CD14-positive monocyte (primary cell): Measurements from ENCODE around the gene CES3. TPM values are rescaled to one million over a fixed set of nuclear protein-coding genes. Genes with fewer than 3 reads are reported as not detected.

ENCODE experiments used
- DNase-seq, 3 donors: peaks; one replicate each; pipeline ENCODE4 v3.0.0-alpha.2; 2011 to 2022
- H2AFZ ChIP-seq: 2 replicates; pipeline ENCODE4 v1.6.0; 2012; ENCODE audit warnings: mild to moderate bottlenecking, low read depth, low read length, inconsistent platforms; ENCODE audit not compliant: insufficient read depth, poor library complexity, severe bottlenecking
- H3K27ac ChIP-seq, 2 donors: 1 replicate in 1 of 2; 2 replicates in 1 of 2; pipeline ENCODE4 v1.5.1; 2012 to 2013; ENCODE audit warnings: low read length in 2 of 2, control low read depth in 1 of 2, inconsistent platforms in 1 of 2, low read depth in 1 of 2, mild to moderate bottlenecking in 1 of 2
- H3K27me3 ChIP-seq, 2 donors: one replicate each; pipeline versions ENCODE4 v1.6.0 to v1.6.1; 2011 to 2013; ENCODE audit warnings: low read length in 2 of 2; ENCODE audit not compliant: control insufficient read depth in 2 of 2, insufficient read depth in 2 of 2
- H3K36me3 ChIP-seq, 2 donors: replicated peaks in 1 of 2; 1 replicate in 1 of 2; 2 replicates in 1 of 2; pipeline versions ENCODE4 v1.5.1 to v1.6.1; 2012 to 2013; ENCODE audit warnings: low read length in 2 of 2, control low read depth in 1 of 2, inconsistent platforms in 1 of 2, mild to moderate bottlenecking in 1 of 2; ENCODE audit not compliant: insufficient read depth in 2 of 2, control insufficient read depth in 1 of 2
- H3K4me1 ChIP-seq, 2 donors: 1 replicate in 1 of 2; 2 replicates in 1 of 2; pipeline versions ENCODE4 v1.5.1 to v1.6.1; 2012 to 2013; ENCODE audit warnings: low read length in 2 of 2, control low read depth in 1 of 2, inconsistent platforms in 1 of 2, mild to moderate bottlenecking in 1 of 2, moderate library complexity in 1 of 2; ENCODE audit not compliant: insufficient read depth in 2 of 2, control insufficient read depth in 1 of 2
- H3K4me2 ChIP-seq: replicated peaks from 2 replicates; pipeline ENCODE3; 2012; ENCODE audit warnings: low read length, moderate library complexity, mild to moderate bottlenecking; ENCODE audit not compliant: poor library complexity, severe bottlenecking; ENCODE audit errors: extremely low read depth
- H3K4me3 ChIP-seq, 3 experiments: fragments of 200-600 bp in 1 of 3; sonication (generic) in 1 of 3; replicated peaks in 1 of 3; 1 replicate in 2 of 3; 2 replicates in 1 of 3; pipeline ENCODE4 v1.5.1; 2011 to 2013; ENCODE audit warnings: low read length in 3 of 3, mild to moderate bottlenecking in 3 of 3, control low read depth in 2 of 3, low read depth in 2 of 3, inconsistent platforms in 1 of 3, moderate library complexity in 1 of 3
- H3K79me2 ChIP-seq: 2 replicates; pipeline ENCODE4 v1.6.0; 2012; ENCODE audit warnings: mild to moderate bottlenecking, control low read depth, inconsistent platforms, low read length, moderate library complexity; ENCODE audit not compliant: insufficient read depth
- H3K9ac ChIP-seq: 2 replicates; pipeline ENCODE4 v1.6.0; 2017; ENCODE audit warnings: low read length, mild to moderate bottlenecking; ENCODE audit not compliant: insufficient read depth, poor library complexity, severe bottlenecking
- H3K9me3 ChIP-seq, 2 donors: replicated peaks in 1 of 2; 1 replicate in 1 of 2; 2 replicates in 1 of 2; pipeline versions ENCODE4 v1.5.1 to v1.6.1; 2012 to 2013; ENCODE audit warnings: low read length in 2 of 2, control low read depth in 1 of 2; ENCODE audit not compliant: control insufficient read depth in 1 of 2, insufficient read depth in 1 of 2
- H4K20me1 ChIP-seq: 2 replicates; pipeline ENCODE4 v1.6.0; 2012; ENCODE audit warnings: mild to moderate bottlenecking, low read length, control low read depth, moderate library complexity; ENCODE audit not compliant: insufficient read depth
- H3K27ac Mint-ChIP-seq, 7 donors: one replicate each; pipeline ENCODE4 v1.8.0; 2020; ENCODE audit warnings: mild to moderate bottlenecking in 7 of 7, mixed read lengths in 7 of 7, moderate library complexity in 6 of 7, inconsistent platforms in 2 of 7
- H3K27me3 Mint-ChIP-seq, 3 donors: one replicate each; pipeline ENCODE4 v1.8.0; 2021 to 2022; ENCODE audit warnings: low read depth in 3 of 3, mild to moderate bottlenecking in 3 of 3, mixed read lengths in 3 of 3, moderate library complexity in 3 of 3, inconsistent platforms in 1 of 3
- H3K36me3 Mint-ChIP-seq, 2 donors: one replicate each; pipeline ENCODE4 v1.8.0; 2020; ENCODE audit warnings: mixed read lengths in 2 of 2, inconsistent platforms in 1 of 2, mild to moderate bottlenecking in 1 of 2
- H3K4me1 Mint-ChIP-seq: one replicate; pipeline ENCODE4 v1.8.0; 2020; ENCODE audit warnings: mild to moderate bottlenecking, mixed read lengths
- H3K4me3 Mint-ChIP-seq, 2 donors: one replicate each; pipeline ENCODE4 v1.8.0; 2020; ENCODE audit warnings: mild to moderate bottlenecking in 2 of 2, mixed read lengths in 2 of 2, moderate library complexity in 1 of 2
- H3K9me3 Mint-ChIP-seq, 7 donors: one replicate each; pipeline ENCODE4 v1.8.0; 2020 to 2022; ENCODE audit warnings: mixed read lengths in 7 of 7, mild to moderate bottlenecking in 6 of 7, moderate library complexity in 6 of 7, inconsistent platforms in 2 of 7
- WGBS: methylation state at CpG from one replicate; pipeline ENCODE4 v1.1.5; 2013; ENCODE audit warnings: missing lambda C conversion rate; ENCODE audit not compliant: insufficient coverage; 5-methylcytosine and 5-hydroxymethylcytosine counted together
- intact Hi-C, 2 donors: fragments of 100-400 bp; cut with micrococcal nuclease; formaldehyde crosslinking; loops; one replicate each; pipeline versions ENCODE4 v1.15.0 to v1.15.1; 2023
- polyA plus RNA-seq, 3 donors: library from polyadenylated mRNA; depleted of rRNA in 1 of 3; unstranded in 2 of 3; stranded (reverse) in 1 of 3; fragments of 300-500 nt in 2 of 3; fragments of >200 nt in 1 of 3; fragmentation: Illumina TruSeq in 2 of 3; gene quantifications; 1 replicate in 2 of 3; 2 replicates in 1 of 3; pipeline ENCODE4 v1.2.3, GENCODE V29; 2012 to 2021
- TF ChIP-seq, protein P1 (sequence below): fragments of 200-600 bp; IDR thresholded peaks from one replicate; pipeline ENCODE4 v1.8.0; 2022; ENCODE audit warnings: antibody characterized with exemption, mild to moderate bottlenecking

Gene CES3
- polyA plus RNA-seq, 3 donors = 0.48 TPM; not detected in 2

DNA sequence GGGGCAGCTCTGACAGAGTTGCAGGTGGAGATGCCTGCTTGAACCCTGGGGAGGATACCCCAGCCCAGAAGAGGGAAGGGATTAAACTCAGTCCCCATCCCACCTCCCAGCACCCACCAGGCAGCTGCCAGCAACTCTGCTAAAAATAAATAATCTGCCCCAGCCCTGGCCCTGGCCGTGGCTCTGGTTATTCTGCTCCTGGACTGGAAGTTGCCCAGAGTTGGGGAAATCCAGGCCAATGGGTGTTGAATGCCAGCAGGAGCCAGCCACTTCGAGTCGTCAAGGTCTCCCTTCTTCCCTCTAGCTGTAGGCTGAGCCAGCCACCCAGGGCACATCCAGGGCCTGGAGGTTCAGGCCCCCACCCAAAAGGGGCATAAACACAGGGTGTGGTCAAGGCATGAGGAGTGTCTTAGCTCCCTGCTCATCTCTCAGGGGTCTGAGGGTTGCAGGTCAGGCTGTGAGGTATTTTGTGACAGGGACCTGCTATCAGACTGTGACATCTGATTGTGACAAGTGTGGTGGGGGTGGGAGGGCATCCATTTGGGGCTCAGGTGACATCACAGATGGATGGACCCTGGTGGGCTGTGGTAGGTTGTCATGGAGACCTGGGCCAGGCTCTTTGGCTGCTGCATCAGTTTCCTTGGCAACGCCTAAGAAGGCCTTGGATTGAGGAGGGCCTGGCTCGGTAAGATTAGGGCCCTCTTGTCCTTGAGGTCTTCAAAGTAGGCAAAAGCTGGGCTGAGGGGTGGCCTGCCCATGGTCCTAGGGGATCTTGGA lies 34.7 kb upstream of the CES3 start:
- Histone ChIP-seq H3K79me2 (no peaks in the 10 kb centered on the region), H3K9me3 (peaks cover 0 to 6% of the 10 kb centered on the region in 2 donors), H3K4me3 (no peak overlapping the region), H4K20me1 (no peaks in the 10 kb centered on the region), H3K27me3 (peaks cover 17 to 53% of the 10 kb centered on the region in 2 donors), H3K9ac (no peak overlapping the region), H2AFZ (no peak overlapping the region), H3K4me1 (peaks cover 20 to 24% of the 10 kb centered on the region in 2 donors), H3K4me2 (no peak overlapping the region), H3K36me3 (peaks cover 0 to 2% of the 10 kb centered on the region in 2 donors), H3K27ac (no peak overlapping the region)
- WGBS = 92% methylated on average over 3 of the region's 5 CpGs
- DNase-seq = no peak
- peaks cover 28% of the 10 kb centered on the region for H3K4me1 Mint-ChIP-seq
- peaks cover 49 to 63% (median 50%) of the 10 kb centered on the region in 3 donors for H3K27me3 Mint-ChIP-seq
- peak overlapping the region in 1 of 2 donors; percentile 92 for H3K4me3 Mint-ChIP-seq
- H3K9me3 Mint-ChIP-seq = peaks cover 0 to 13% (median 9%) of the 10 kb centered on the region in 7 donors
- intact Hi-C loops = no loop called here
- H3K36me3 Mint-ChIP-seq = peaks cover 16 to 22% of the 10 kb centered on the region in 2 donors
- peak overlapping the region in 5 of 7 donors; percentile 41 to 67 (median 58) for H3K27ac Mint-ChIP-seq
- TF ChIP-seq, protein P1, sequence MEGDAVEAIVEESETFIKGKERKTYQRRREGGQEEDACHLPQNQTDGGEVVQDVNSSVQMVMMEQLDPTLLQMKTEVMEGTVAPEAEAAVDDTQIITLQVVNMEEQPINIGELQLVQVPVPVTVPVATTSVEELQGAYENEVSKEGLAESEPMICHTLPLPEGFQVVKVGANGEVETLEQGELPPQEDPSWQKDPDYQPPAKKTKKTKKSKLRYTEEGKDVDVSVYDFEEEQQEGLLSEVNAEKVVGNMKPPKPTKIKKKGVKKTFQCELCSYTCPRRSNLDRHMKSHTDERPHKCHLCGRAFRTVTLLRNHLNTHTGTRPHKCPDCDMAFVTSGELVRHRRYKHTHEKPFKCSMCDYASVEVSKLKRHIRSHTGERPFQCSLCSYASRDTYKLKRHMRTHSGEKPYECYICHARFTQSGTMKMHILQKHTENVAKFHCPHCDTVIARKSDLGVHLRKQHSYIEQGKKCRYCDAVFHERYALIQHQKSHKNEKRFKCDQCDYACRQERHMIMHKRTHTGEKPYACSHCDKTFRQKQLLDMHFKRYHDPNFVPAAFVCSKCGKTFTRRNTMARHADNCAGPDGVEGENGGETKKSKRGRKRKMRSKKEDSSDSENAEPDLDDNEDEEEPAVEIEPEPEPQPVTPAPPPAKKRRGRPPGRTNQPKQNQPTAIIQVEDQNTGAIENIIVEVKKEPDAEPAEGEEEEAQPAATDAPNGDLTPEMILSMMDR = no peak

DNA sequence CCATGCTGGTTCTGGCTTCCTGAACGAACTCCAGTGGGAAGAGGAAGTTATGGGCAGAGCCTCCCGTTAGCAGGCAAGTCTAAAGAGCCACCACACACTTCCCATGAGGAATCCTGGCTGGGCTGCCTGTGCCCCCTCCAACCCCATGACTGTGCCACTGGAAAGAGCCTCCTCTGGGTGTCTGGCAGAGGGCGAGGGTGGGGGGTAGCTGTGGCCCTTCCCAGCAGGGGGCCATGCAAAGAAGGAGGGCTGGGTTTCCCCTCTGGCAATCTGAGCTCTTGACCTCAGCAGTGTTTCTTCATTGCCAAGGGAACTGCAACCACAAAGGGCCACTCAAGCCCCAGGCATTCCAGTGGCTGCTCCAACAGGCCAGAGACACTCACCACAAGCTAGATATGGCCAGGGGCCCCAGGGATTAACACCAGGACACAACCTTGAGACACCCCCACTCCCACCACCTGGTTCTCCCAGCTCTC lies 34.1 kb upstream of the CES3 start:
- H3K4me2 ChIP-seq = no peak overlapping the region
- no peak overlapping the region for H3K4me3 ChIP-seq
- peak; percentile 15 to 57 (median 23) for DNase-seq
- Mint-ChIP-seq H3K36me3 (peaks cover 19 to 27% of the 10 kb centered on the region in 2 donors), H3K4me3 (peak overlapping the region in 1 of 2 donors; percentile 92), H3K27ac (peak overlapping the region in 5 of 7 donors; percentile 45 to 69 (median 60)), H3K27me3 (peaks cover 44 to 58% (median 45%) of the 10 kb centered on the region in 3 donors), H3K9me3 (peaks cover 0 to 13% (median 9%) of the 10 kb centered on the region in 7 donors), H3K4me1 (peaks cover 28% of the 10 kb centered on the region)
- H3K27ac ChIP-seq = no peak overlapping the region
- no peak overlapping the region for H2AFZ ChIP-seq
- H3K27me3 ChIP-seq = peaks cover 17 to 47% of the 10 kb centered on the region in 2 donors
- H3K79me2 ChIP-seq = no peaks in the 10 kb centered on the region
- peaks cover 3 to 9% of the 10 kb centered on the region in 2 donors for H3K36me3 ChIP-seq
- WGBS = 29% methylated on average over 2 of the region's 3 CpGs
- H3K9ac ChIP-seq = no peak overlapping the region
- peaks cover 20 to 24% of the 10 kb centered on the region in 2 donors for H3K4me1 ChIP-seq
- intact Hi-C loops = no loop called here
- TF ChIP-seq, protein P1 = no peak
- H4K20me1 ChIP-seq = peaks cover 3% of the 10 kb centered on the region
- H3K9me3 ChIP-seq = peaks cover 0 to 6% of the 10 kb centered on the region in 2 donors
